GM12875 (cell line): ENCODE data around the gene GZF1.
A peak's percentile ranks its signal among the peaks of the same experiment; 100 is the strongest.

ENCODE experiments used
- H3K4me3 ChIP-seq: one replicate; pipeline ENCODE4 v1.5.1; 2011; ENCODE audit warnings: low read depth, low read length, control low read depth
- CTCF ChIP-seq: IDR thresholded peaks from 2 replicates; pipeline ENCODE4 v1.5.1; 2011; ENCODE audit warnings: low read depth, mild to moderate bottlenecking, control low read depth, inconsistent platforms, low read length, moderate library complexity, borderline replicate concordance; ENCODE audit not compliant: insufficient read depth

The GZF1 gene

GRCh38 chr20:23361476-23362391 lies at the start of gene GZF1:
Gene GZF1, plus strand, starts transcription at chr20:23362182. Its CDS starts 2,202 bp downstream, at chr20:23364384.
- H3K4me3 ChIP-seq = peak within 1 kb of the TSS; percentile 79
- TF ChIP-seq CTCF = peak; percentile 2; the same call in 1 of the 2 replicates

GRCh38 chr20:23313271-23313670 lies 48.7 kb upstream of the GZF1 start:
- TF ChIP-seq CTCF = no peak
- H3K4me3 ChIP-seq = no peak overlapping the region

GRCh38 chr20:23314699-23315098 lies 47.3 kb upstream of the GZF1 start:
- TF ChIP-seq CTCF = no peak
- no peak overlapping the region for H3K4me3 ChIP-seq

GRCh38 chr20:23315099-23315498 lies 46.9 kb upstream of the GZF1 start:
- no peak for TF ChIP-seq CTCF
- H3K4me3 ChIP-seq = no peak overlapping the region

- TF ChIP-seq CTCF = no peak
- no peak overlapping the region for H3K4me3 ChIP-seq
Observed at GRCh38 chr20:23316626-23317025, 45.4 kb upstream of the GZF1 start.

- no peak for TF ChIP-seq CTCF
- no peak overlapping the region for H3K4me3 ChIP-seq
Observed at GRCh38 chr20:23317081-23317480, 44.9 kb upstream of the GZF1 start.

GRCh38 chr20:23318347-23318746 lies 43.6 kb upstream of the GZF1 start:
- no peak overlapping the region for H3K4me3 ChIP-seq
- no peak for TF ChIP-seq CTCF
